ENCODE data around the gene LMO3.

LMO3 gene

DNA sequence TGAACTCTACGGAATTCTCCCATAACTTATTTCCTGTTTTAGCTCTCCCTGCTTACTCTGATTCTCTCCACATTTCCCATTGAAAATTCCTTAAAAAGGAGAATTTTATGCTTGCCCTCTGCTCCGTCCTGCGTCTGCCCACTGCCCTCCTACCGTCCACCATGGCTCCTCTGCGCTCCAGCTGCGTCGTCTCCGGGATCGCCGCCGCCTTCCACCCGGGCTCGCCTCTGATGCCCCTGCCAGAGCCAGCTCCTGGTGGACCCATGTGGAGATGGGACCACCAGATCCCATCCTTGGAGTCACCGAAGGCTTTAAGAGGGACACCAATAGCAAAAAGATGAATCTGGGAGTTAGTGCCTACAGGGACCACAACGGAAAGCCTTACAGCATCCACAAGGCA is 92.7 kb downstream of the LMO3 start:
- Histone ChIP-seq H3K9ac (no peak overlapping the region), H3K79me2 (ENCODE audit: insufficient read depth, low read depth) (no peaks in the 10 kb centered on the region), H4K20me1 (ENCODE audit: insufficient read depth) (no peaks in the 10 kb centered on the region), H3K27ac (no peak overlapping the region), H3K4me2 (no peak overlapping the region), H2AFZ (ENCODE audit: low read depth) (no peak overlapping the region), H3K36me3 (ENCODE audit: insufficient read depth) (no peaks in the 10 kb centered on the region), H3K4me1 (ENCODE audit: low read depth, poor library complexity, severe bottlenecking) (no peaks in the 10 kb centered on the region), H3K27me3 (ENCODE audit: insufficient read depth, low read depth) (no peaks in the 10 kb centered on the region), H3K4me3 (IDR thresholded peaks at IDR 0.05; ENCODE audit: insufficient read depth, low read depth, low read length) (no peak overlapping the region)
- TF ChIP-seq, protein P1, sequence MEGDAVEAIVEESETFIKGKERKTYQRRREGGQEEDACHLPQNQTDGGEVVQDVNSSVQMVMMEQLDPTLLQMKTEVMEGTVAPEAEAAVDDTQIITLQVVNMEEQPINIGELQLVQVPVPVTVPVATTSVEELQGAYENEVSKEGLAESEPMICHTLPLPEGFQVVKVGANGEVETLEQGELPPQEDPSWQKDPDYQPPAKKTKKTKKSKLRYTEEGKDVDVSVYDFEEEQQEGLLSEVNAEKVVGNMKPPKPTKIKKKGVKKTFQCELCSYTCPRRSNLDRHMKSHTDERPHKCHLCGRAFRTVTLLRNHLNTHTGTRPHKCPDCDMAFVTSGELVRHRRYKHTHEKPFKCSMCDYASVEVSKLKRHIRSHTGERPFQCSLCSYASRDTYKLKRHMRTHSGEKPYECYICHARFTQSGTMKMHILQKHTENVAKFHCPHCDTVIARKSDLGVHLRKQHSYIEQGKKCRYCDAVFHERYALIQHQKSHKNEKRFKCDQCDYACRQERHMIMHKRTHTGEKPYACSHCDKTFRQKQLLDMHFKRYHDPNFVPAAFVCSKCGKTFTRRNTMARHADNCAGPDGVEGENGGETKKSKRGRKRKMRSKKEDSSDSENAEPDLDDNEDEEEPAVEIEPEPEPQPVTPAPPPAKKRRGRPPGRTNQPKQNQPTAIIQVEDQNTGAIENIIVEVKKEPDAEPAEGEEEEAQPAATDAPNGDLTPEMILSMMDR (conservative IDR thresholded peaks at IDR 0.05; ENCODE audit: low read depth, low read length), result no peak

DNA sequence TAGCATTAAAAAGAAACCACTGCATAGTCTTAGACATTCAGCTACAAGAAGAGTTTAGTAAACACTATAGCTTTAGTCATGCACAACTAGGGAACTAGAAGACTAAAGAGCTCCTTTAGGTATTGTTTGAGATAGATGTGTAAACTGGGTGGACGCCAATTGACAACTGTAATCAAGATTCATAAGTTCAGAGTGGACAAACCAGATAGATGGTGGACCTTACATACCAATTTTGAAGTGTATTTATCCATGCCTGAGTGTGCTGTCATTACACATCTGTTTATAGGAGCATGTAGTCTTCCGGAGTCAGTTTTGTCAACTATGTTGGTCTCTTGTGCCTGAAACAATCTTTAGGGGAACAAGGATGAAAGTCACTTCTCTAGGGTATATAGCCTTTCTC is 96.6 kb downstream of the LMO3 start:
- TF ChIP-seq, protein P1 (conservative IDR thresholded peaks at IDR 0.05; ENCODE audit: low read depth, low read length), result no peak
- H3K4me2 ChIP-seq, result no peak overlapping the region
- H3K27me3 ChIP-seq (ENCODE audit: insufficient read depth, low read depth), result no peaks in the 10 kb centered on the region
- H3K27ac ChIP-seq, result no peak overlapping the region
- H3K36me3 ChIP-seq (ENCODE audit: insufficient read depth), result no peaks in the 10 kb centered on the region
- no peak overlapping the region for H2AFZ ChIP-seq (ENCODE audit: low read depth)
- no peaks in the 10 kb centered on the region for H3K79me2 ChIP-seq (ENCODE audit: insufficient read depth, low read depth)
- H4K20me1 ChIP-seq (ENCODE audit: insufficient read depth), result no peaks in the 10 kb centered on the region
- H3K9ac ChIP-seq, result no peak overlapping the region
- no peaks in the 10 kb centered on the region for H3K4me1 ChIP-seq (ENCODE audit: low read depth, poor library complexity, severe bottlenecking)
- no peak overlapping the region for H3K4me3 ChIP-seq (IDR thresholded peaks at IDR 0.05; ENCODE audit: insufficient read depth, low read depth, low read length)

DNA sequence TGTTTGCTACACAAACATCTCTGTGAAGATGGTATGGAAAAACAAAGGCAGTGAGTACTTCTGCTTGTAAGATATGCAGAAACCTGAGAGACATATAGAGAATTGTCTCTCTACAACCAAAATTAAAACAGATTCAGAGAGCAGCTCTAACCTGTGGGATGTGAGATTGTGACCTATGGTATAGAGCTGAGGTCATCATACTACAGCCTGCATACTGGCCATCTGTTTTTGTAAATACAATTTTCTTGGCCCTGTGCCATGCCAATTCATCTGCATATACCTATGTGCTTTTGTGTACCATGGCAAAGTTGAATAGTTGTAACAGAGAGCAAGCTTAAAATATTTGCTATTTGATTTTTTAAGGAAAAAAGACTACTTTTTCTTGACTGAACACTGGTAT is 99.6 kb downstream of the LMO3 start:
- Histone ChIP-seq H3K79me2 (ENCODE audit: insufficient read depth, low read depth) (no peaks in the 10 kb centered on the region), H3K27me3 (ENCODE audit: insufficient read depth, low read depth) (no peaks in the 10 kb centered on the region), H4K20me1 (ENCODE audit: insufficient read depth) (no peaks in the 10 kb centered on the region), H3K9ac (no peak overlapping the region), H3K4me1 (ENCODE audit: low read depth, poor library complexity, severe bottlenecking) (no peaks in the 10 kb centered on the region), H3K4me2 (no peak overlapping the region), H3K27ac (no peak overlapping the region), H3K36me3 (ENCODE audit: insufficient read depth) (no peaks in the 10 kb centered on the region), H3K4me3 (IDR thresholded peaks at IDR 0.05; ENCODE audit: insufficient read depth, low read depth, low read length) (no peak overlapping the region), H2AFZ (ENCODE audit: low read depth) (no peak overlapping the region)
- TF ChIP-seq, protein P1 (conservative IDR thresholded peaks at IDR 0.05; ENCODE audit: low read depth, low read length), result no peak

DNA sequence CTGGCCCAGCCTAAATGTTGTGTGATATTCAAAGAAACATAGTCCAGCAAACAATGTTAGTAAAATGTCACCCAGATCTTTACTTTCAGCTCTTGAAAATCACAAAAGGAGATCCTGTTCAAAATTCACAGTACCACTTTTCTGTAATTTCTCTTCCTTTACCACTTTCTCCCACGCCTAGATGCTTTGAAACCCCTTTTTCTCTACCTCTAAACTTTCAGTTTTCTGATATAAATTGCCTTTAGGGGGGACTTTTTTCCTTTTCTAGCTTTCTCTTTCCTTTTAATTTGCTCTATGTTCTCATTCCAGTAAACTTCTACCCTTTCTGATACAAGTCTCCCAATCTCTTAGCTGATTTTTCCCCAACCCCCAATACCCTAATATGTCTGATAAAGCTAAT is 101.8 kb downstream of the LMO3 start:
- H3K79me2 ChIP-seq (ENCODE audit: insufficient read depth, low read depth), result no peaks in the 10 kb centered on the region
- no peak overlapping the region for H3K9ac ChIP-seq
- H3K27me3 ChIP-seq (ENCODE audit: insufficient read depth, low read depth), result no peaks in the 10 kb centered on the region
- H2AFZ ChIP-seq (ENCODE audit: low read depth), result no peak overlapping the region
- H4K20me1 ChIP-seq (ENCODE audit: insufficient read depth), result no peaks in the 10 kb centered on the region
- H3K4me1 ChIP-seq (ENCODE audit: low read depth, poor library complexity, severe bottlenecking), result no peaks in the 10 kb centered on the region
- TF ChIP-seq, protein P1 (conservative IDR thresholded peaks at IDR 0.05; ENCODE audit: low read depth, low read length), result no peak
- H3K4me3 ChIP-seq (IDR thresholded peaks at IDR 0.05; ENCODE audit: insufficient read depth, low read depth, low read length), result no peak overlapping the region
- no peak overlapping the region for H3K27ac ChIP-seq
- no peaks in the 10 kb centered on the region for H3K36me3 ChIP-seq (ENCODE audit: insufficient read depth)
- no peak overlapping the region for H3K4me2 ChIP-seq

DNA sequence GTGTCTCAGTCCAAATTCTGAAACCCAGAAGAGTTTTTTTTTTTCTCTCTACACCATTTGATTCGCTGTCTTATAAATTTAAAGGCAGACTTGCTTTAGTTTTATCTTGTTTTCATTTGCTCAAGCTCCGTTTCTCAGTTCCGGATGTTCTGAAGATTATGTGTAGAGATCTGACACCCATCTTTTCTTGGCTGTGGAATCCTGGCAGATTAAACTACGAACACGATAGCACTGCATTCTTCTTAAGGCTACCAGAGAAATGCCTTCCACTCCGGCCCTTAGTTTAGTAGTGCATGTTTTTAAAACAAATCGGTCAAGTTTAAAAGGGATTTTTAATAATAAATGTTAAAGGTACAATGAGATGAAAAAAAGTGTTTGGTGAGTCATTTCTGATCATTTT is 106.4 kb downstream of the LMO3 start:
- H3K9ac ChIP-seq, result no peak overlapping the region
- H3K36me3 ChIP-seq (ENCODE audit: insufficient read depth), result no peaks in the 10 kb centered on the region
- TF ChIP-seq, protein P1 (conservative IDR thresholded peaks at IDR 0.05; ENCODE audit: low read depth, low read length), result no peak
- no peaks in the 10 kb centered on the region for H4K20me1 ChIP-seq (ENCODE audit: insufficient read depth)
- no peaks in the 10 kb centered on the region for H3K4me1 ChIP-seq (ENCODE audit: low read depth, poor library complexity, severe bottlenecking)
- no peak overlapping the region for H3K27ac ChIP-seq
- no peak overlapping the region for H2AFZ ChIP-seq (ENCODE audit: low read depth)
- H3K4me2 ChIP-seq, result no peak overlapping the region
- H3K4me3 ChIP-seq (IDR thresholded peaks at IDR 0.05; ENCODE audit: insufficient read depth, low read depth, low read length), result no peak overlapping the region
- no peaks in the 10 kb centered on the region for H3K27me3 ChIP-seq (ENCODE audit: insufficient read depth, low read depth)
- H3K79me2 ChIP-seq (ENCODE audit: insufficient read depth, low read depth), result no peaks in the 10 kb centered on the region

All from KMS-11 (cell line).